Gastroesophageal sphincter (tissue), 3 donors: ENCODE data around the gene PARD3B.

Experiments used
- CTCF ChIP-seq, 4 experiments: fragments of 200-600 bp in 2 of 4; fragments of 450-650 bp in 2 of 4; sonication (generic) in 1 of 4; IDR thresholded peaks; one replicate each; pipeline ENCODE4 v1.5.1; 2017 to 2019; ENCODE audit warnings: antibody characterized with exemption in 4 of 4, mild to moderate bottlenecking in 2 of 4, moderate library complexity in 2 of 4
- POLR2A ChIP-seq, 2 donors: fragments of 450-650 bp; IDR thresholded peaks; one replicate each; pipeline ENCODE4 v1.6.1; 2017; ENCODE audit warnings: antibody characterized with exemption in 2 of 2, mild to moderate bottlenecking in 2 of 2, moderate library complexity in 1 of 2

- TF ChIP-seq CTCF (IDR thresholded peaks at IDR 0.05) (no peak), POLR2A (IDR thresholded peaks at IDR 0.05) (no peak)
Observed at GRCh38 chr2:204578928-204579598, 33.8 kb downstream of the PARD3B start.
